ENCODE results near the gene NLRC5.

Gene NLRC5

DNA sequence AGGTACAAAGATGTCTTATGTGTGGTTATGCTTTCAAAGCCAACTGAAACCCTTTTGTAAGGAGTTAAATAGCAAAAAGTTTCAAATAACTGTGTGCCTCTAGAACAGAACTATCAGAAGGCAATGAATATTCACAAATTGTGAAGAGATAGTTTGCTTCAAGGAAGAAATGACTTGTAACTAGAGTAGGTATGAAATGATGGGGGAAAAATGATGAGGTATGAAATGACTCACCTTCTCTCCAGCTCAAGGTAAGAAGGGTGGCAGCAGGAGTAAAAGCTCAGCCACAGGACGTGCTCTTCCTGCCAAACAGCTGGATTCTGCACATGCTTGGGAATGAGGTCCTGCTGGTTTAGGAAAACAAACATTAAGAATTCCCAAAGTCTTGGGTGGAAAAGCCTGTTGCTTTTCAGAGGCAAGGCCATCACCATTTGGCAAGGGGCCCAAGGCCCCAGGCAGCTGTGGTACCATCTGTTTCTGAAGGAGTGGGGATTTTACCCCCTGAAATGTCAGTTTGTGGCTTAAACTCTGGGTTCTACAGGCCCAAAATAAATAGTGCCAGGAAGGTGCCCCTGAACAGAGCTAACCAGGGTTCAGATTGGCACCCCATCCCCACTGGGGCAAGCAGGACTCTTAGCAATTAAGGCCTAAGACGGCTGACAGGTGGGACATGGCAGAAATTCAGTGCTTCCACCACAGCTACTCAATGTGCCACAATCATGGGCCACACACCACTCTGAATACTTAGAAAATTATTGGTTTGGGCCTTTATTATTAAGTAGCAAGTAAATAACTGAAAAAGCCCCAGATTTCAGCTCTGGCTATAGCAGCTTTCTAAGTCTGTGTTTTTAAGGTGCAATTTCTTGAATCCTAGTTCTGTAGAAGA lies 44.2 kb upstream of the NLRC5 start:
- TF ChIP-seq, protein P1, sequence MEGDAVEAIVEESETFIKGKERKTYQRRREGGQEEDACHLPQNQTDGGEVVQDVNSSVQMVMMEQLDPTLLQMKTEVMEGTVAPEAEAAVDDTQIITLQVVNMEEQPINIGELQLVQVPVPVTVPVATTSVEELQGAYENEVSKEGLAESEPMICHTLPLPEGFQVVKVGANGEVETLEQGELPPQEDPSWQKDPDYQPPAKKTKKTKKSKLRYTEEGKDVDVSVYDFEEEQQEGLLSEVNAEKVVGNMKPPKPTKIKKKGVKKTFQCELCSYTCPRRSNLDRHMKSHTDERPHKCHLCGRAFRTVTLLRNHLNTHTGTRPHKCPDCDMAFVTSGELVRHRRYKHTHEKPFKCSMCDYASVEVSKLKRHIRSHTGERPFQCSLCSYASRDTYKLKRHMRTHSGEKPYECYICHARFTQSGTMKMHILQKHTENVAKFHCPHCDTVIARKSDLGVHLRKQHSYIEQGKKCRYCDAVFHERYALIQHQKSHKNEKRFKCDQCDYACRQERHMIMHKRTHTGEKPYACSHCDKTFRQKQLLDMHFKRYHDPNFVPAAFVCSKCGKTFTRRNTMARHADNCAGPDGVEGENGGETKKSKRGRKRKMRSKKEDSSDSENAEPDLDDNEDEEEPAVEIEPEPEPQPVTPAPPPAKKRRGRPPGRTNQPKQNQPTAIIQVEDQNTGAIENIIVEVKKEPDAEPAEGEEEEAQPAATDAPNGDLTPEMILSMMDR (IDR thresholded peaks at IDR 0.05; ENCODE audit: insufficient read depth, low read length, missing control alignments) = no peak
- ChIA-PET POLR2A (interaction anchor here (2.1 to 2.9 kb wide), 2 partner anchors 8 to 12 kb away, joined by 7 read pairs; no protein-coding TSS in a partner anchor), CTCF (interaction anchor here (1.3 to 2.8 kb wide), 3 partner anchors 76 to 151 kb away, joined by 4 to 18 read pairs (median 5); no protein-coding TSS in a partner anchor)
- H3K4me3 ChIP-seq (ENCODE audit: low read depth, low read length) = no peak overlapping the region
- DNase-seq (ENCODE audit: low read depth, low spot score) = no peak

DNA sequence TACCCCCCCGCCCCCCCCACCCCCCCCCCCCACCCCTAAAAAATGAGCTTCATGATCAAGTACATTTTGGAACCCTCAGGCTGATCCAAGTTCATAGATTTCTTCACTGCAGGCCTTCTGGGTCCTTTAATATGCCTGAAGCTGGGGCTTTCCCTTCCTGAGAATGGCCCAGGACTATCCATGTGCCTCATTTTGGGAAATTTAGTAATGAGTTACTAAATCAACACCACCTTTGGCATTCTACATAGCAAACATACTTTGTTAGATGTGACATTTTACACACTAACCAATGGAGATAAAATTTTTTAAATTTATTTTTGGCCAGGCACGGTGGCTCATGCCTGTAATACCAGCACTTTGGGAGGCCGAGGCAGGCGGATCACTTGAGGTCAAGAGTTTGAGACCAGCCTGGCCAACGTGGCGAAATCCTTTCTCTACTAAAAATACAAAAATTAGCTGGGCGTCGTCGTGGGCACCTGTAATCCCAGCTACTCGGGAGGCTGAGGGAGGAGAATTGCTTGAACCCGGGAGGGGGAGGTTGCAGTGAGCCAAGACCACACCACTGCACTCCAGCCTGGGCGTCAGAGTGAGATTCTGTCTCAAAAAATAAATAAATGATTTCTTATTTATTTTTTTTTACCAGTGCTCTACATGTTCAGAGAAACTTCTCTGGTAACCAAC lies 43.4 kb upstream of the NLRC5 start:
- H3K4me3 ChIP-seq (ENCODE audit: low read depth, low read length) = no peak overlapping the region
- CTCF ChIA-PET = interaction anchor here (1.3 to 2.8 kb wide), 3 partner anchors 77 to 152 kb away, joined by 4 to 18 read pairs (median 5); no protein-coding TSS in a partner anchor
- POLR2A ChIA-PET = interaction anchor here (2.1 to 2.9 kb wide), 2 partner anchors 9 to 13 kb away, joined by 7 read pairs; no protein-coding TSS in a partner anchor
- TF ChIP-seq, protein P1 (IDR thresholded peaks at IDR 0.05; ENCODE audit: insufficient read depth, low read length, missing control alignments) = no peak
- DNase-seq (ENCODE audit: low read depth, low spot score) = no peak

GRCh38 chr16:56946767-56947603 lies 42.4 kb upstream of the NLRC5 start:
- TF ChIP-seq, protein P1 (IDR thresholded peaks at IDR 0.05; ENCODE audit: insufficient read depth, low read length, missing control alignments) = no peak
- no peak overlapping the region for H3K4me3 ChIP-seq (ENCODE audit: low read depth, low read length)
- ChIA-PET CTCF (interaction anchor here (1.4 to 2.0 kb wide), 5 partner anchors 15 to 154 kb away, joined by 3 to 12 read pairs (median 6); partner anchors contain the start of gene HERPUD1), POLR2A (interaction anchor here (0.6 to 2.9 kb wide), 7 partner anchors 8 to 53 kb away, joined by 3 to 8 read pairs (median 7); partner anchors contain the start of gene HERPUD1)
- no peak for DNase-seq (ENCODE audit: low read depth, low spot score)

DNA sequence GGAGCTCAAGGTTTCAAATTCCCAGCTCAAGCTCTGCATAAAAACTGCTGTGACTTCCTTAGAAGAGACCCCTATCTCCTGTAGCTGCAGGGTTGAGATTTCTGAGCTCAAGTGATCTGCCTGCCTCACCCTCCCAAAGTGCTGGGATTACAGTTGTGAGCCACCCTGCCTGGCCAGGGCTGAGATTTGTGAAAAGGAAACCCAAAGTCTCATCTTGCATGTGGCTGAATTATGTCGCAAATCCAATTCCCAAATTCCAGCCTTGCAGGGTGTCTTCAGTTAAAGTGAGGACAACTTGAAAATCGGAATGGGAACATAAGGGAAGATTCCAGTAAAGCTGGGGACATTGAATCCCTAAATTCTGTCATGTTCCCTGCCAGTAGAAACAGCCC lies 41.8 kb upstream of the NLRC5 start:
- TF ChIP-seq, protein P1 (IDR thresholded peaks at IDR 0.05; ENCODE audit: insufficient read depth, low read length, missing control alignments) = no peak
- POLR2A ChIA-PET = interaction anchor here (0.6 to 2.9 kb wide), 6 partner anchors 9 to 52 kb away, joined by 3 to 8 read pairs (median 6); partner anchors contain the start of gene HERPUD1
- no peak for DNase-seq (ENCODE audit: low read depth, low spot score)
- CTCF ChIA-PET = interaction anchor here (1.4 to 1.8 kb wide), 4 partner anchors 16 to 155 kb away, joined by 3 to 12 read pairs (median 6); partner anchors contain the start of gene HERPUD1
- no peak overlapping the region for H3K4me3 ChIP-seq (ENCODE audit: low read depth, low read length)

- ChIA-PET POLR2A (interaction anchor here (0.8 to 1.8 kb wide), 4 partner anchors 10 to 52 kb away, joined by 3 to 8 read pairs (median 6); partner anchors contain the start of gene HERPUD1), CTCF (interaction anchor here (1.4 to 1.8 kb wide), 4 partner anchors 16 to 155 kb away, joined by 3 to 12 read pairs (median 6); partner anchors contain the start of gene HERPUD1)
- DNase-seq (ENCODE audit: low read depth, low spot score) = no peak
- TF ChIP-seq, protein P1 (IDR thresholded peaks at IDR 0.05; ENCODE audit: insufficient read depth, low read length, missing control alignments) = no peak
- no peak overlapping the region for H3K4me3 ChIP-seq (ENCODE audit: low read depth, low read length)
Measured at GRCh38 chr16:56948234-56948633, 41.1 kb upstream of the NLRC5 start.

Data from AG04449 (cell line).